Nephron (organoid): ENCODE measurements around the gene C2CD2.

ENCODE experiments used
- H3K27ac Mint-ChIP-seq, 3 experiments: 2 replicates each; pipeline ENCODE4 v1.8.0; 2020; ENCODE audit warnings: mixed read lengths in 3 of 3, mild to moderate bottlenecking in 2 of 3, moderate library complexity in 1 of 3
- H3K27me3 Mint-ChIP-seq: 2 replicates; pipeline ENCODE4 v1.8.0; 2021; ENCODE audit warnings: low read depth, mild to moderate bottlenecking, moderate library complexity, mixed read lengths
- H3K36me3 Mint-ChIP-seq: 2 replicates; pipeline ENCODE4 v1.8.0; 2020; ENCODE audit warnings: low read depth, mixed read lengths
- H3K4me1 Mint-ChIP-seq: 2 replicates; pipeline ENCODE4 v1.8.0; 2020; ENCODE audit warnings: mixed read lengths
- H3K4me3 Mint-ChIP-seq, 3 experiments: 2 replicates each; pipeline ENCODE4 v1.8.0; 2020; ENCODE audit warnings: mild to moderate bottlenecking in 3 of 3, mixed read lengths in 3 of 3, moderate library complexity in 2 of 3
- H3K9me3 Mint-ChIP-seq: 2 replicates; pipeline ENCODE4 v1.8.0; 2020; ENCODE audit warnings: mixed read lengths
- TF ChIP-seq, protein P1 (sequence below), 3 experiments: fragments of 200-600 bp; sonication (generic); IDR thresholded peaks; one replicate each; pipeline ENCODE4 v1.5.0; 2021; ENCODE audit warnings: antibody characterized with exemption in 3 of 3; ENCODE audit not compliant: unreplicated experiment in 3 of 3

C2CD2 gene

DNA sequence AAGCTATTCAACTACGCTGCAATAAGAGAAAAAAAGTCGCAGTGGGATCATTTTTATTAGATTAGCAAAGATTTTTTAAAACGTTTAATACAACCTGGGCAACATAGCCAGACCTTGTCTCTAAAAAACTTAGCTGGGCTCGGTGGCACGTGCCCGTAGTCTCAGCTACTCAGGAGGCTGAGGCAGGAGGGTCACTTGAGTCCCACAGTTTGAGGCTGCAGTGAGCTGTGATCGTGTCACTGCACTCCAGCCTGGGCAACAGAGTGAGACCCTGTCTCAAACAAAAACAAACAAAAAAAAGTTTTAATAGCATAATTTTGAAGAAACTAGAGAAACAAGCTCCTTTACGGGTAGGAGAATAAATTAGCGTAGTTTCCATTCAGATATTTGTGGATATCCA, 73.7 kb downstream of the C2CD2 start:
- H3K9me3 Mint-ChIP-seq: no peaks in the 10 kb centered on the region

DNA sequence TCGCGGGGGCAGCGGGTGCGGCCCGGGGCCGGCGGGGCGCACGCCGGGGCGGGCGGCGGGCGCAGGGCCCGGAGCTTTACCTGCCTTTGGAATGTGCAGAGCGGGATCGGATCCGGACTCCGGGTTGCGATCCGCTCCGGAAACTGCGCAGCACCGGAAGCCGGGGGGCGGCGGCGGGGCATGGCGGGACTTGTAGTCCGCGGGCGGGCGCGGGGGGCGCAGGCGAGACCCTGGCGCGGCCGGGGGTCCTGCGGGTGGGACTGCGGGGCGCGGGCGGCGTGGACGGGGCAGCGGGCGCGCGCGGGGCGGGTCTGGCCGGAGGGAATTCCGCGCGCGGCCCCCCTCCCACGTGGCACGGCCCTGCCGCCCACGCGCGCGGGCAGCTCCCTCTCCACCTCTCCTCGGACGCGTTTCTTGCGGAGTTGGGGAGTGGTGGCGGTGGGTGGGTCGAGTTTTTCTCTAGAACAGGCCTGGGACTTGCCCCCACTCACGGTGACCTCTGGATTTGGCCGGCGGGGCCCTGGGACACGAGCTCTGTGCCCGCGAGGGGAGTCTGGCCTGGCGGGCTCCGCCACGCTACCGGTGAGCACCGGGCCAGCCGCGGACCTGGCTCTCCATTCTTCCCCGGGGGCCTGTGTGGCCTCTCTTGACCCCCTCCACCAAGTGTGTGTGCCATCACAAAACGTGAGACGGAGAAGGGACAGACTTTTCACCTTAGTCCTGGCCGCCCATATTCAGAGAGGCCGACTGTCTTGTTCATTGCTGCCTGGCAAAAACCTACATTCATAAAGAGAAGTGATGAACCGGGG, 74.4 kb downstream of the C2CD2 start, which contains the start of gene PRDM15:
Gene PRDM15 (minus strand): TSS at position 155 of the 809 bp plus-strand sequence. CDS start 18,981 bp downstream, outside the sequence.
- Mint-ChIP-seq H3K9me3 (no peaks in the 10 kb centered on the region), H3K4me1 (peaks cover 19% of the 10 kb centered on the region), H3K4me3 (peak within 1 kb of the TSS; percentile 92 to 98 (median 98)), H3K27ac (peak within 1 kb of the TSS; percentile 95 to 99 (median 96)), H3K36me3 (no peaks in the 10 kb centered on the region), H3K27me3 (no peaks in the 10 kb centered on the region)
- TF ChIP-seq, protein P1, sequence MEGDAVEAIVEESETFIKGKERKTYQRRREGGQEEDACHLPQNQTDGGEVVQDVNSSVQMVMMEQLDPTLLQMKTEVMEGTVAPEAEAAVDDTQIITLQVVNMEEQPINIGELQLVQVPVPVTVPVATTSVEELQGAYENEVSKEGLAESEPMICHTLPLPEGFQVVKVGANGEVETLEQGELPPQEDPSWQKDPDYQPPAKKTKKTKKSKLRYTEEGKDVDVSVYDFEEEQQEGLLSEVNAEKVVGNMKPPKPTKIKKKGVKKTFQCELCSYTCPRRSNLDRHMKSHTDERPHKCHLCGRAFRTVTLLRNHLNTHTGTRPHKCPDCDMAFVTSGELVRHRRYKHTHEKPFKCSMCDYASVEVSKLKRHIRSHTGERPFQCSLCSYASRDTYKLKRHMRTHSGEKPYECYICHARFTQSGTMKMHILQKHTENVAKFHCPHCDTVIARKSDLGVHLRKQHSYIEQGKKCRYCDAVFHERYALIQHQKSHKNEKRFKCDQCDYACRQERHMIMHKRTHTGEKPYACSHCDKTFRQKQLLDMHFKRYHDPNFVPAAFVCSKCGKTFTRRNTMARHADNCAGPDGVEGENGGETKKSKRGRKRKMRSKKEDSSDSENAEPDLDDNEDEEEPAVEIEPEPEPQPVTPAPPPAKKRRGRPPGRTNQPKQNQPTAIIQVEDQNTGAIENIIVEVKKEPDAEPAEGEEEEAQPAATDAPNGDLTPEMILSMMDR (IDR thresholded peaks at IDR 0.05; ENCODE audit: unreplicated experiment in 3 of 3): no peak

More for the DNA sequence above, 73.7 kb downstream of the C2CD2 start:
- TF ChIP-seq, protein P1 (IDR thresholded peaks at IDR 0.05; ENCODE audit: unreplicated experiment in 3 of 3): no peak
- Mint-ChIP-seq H3K27ac (peak overlapping the region; percentile 95 to 99 (median 96)), H3K4me3 (peak overlapping the region; percentile 92 to 98 (median 92)), H3K27me3 (no peaks in the 10 kb centered on the region), H3K4me1 (peaks cover 17% of the 10 kb centered on the region), H3K36me3 (no peaks in the 10 kb centered on the region)

- peak overlapping the region; percentile 49 to 65 (median 60) for H3K4me3 Mint-ChIP-seq
- H3K36me3 Mint-ChIP-seq: no peaks in the 10 kb centered on the region
- peak overlapping the region in 1 of 3 experiments; percentile 9 for H3K27ac Mint-ChIP-seq
- H3K9me3 Mint-ChIP-seq: no peaks in the 10 kb centered on the region
- H3K27me3 Mint-ChIP-seq: no peaks in the 10 kb centered on the region
- TF ChIP-seq, protein P1 (IDR thresholded peaks at IDR 0.05; ENCODE audit: unreplicated experiment in 3 of 3): no peak
- peaks cover 19% of the 10 kb centered on the region for H3K4me1 Mint-ChIP-seq
These were observed 75.0 kb downstream of the C2CD2 start for GRCh38 chr21:41878831-41879189.

DNA sequence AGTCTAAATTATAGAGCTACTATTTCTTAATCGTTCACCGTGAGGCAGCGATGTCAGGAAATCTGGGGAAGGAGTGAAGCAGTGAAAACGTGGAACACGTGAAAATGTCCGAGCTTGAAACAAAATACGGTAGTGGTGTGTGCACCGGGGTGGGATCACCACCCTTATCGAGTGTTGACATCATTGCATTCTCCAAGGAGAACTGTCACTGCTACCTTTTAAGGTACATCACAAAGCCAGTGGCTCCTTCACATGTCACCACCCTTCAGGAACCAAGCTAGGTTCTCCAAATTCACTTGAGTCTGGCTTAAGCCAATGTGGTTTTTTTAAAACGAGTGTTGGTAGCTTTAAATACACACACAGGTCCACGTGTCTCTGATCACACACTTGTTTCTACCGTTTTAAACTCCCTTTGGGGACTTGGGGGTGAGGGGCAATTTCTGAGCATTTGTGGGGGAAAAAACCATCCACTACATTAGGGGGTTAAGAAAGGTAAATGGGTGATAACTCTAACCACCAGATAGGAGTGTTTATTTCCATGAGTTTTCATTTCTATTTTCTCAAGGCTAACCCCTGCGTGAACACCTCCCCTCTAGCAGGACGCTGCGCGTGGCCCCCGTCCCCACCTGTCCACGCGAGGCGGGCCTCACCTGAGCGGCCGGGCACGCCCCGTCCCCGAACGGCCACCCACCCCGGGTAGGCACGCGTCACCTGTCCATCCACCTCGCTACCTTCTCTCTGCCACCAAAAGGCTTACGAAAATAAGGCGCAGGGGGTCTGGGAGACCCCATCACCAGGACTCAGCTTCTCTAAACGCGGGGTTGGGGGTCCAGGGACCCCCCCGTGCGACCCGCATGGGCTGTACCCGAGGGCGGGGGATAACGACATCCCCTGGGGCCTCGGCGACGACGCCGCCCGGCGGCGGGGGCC, 75.7 kb downstream of the C2CD2 start:
- Mint-ChIP-seq H3K27ac (peak overlapping the region; percentile 93 to 98 (median 94)), H3K27me3 (no peaks in the 10 kb centered on the region), H3K4me3 (peak overlapping the region; percentile 87 to 98 (median 96)), H3K4me1 (peaks cover 19% of the 10 kb centered on the region), H3K9me3 (no peaks in the 10 kb centered on the region), H3K36me3 (no peaks in the 10 kb centered on the region)
- TF ChIP-seq, protein P1 (IDR thresholded peaks at IDR 0.05; ENCODE audit: unreplicated experiment in 3 of 3): no peak

- Mint-ChIP-seq H3K36me3 (no peaks in the 10 kb centered on the region), H3K4me1 (peaks cover 19% of the 10 kb centered on the region), H3K9me3 (no peaks in the 10 kb centered on the region), H3K27ac (peak overlapping the region in 2 of 3 experiments; percentile 93 to 98), H3K27me3 (no peaks in the 10 kb centered on the region), H3K4me3 (peak overlapping the region; percentile 87 to 98 (median 96))
- TF ChIP-seq, protein P1 (IDR thresholded peaks at IDR 0.05; ENCODE audit: unreplicated experiment in 3 of 3): no peak
These were observed 76.7 kb downstream of the C2CD2 start for GRCh38 chr21:41876928-41877652.
